ENCODE measurements around the gene SATB2. TPM values are rescaled to one million over a fixed set of nuclear protein-coding genes. Genes with fewer than 3 reads are reported as not detected.

Gene SATB2
- total and polyA plus RNA-seq, 10 donors: 0.39 to 3.0 (median 2.6) TPM

DNA sequence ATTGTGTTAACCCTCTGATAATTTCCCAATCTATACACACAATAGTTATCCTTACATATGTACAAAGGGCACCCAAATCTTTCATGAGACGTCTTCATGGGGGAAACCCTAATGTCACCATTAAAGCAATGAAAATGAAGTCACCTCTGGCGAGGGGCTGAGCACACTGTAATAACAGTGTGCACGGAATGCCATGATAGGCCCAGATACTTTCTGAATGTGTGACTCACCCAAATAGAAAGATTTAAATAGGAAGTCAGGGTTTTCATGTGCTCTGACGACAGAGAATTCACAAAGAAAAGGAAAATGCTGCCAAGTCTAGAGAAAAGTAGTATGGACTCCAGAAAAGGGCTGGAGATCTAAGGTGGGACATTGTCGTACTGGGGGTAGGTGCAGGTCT lies 128.3 kb downstream of the SATB2 start:
- no peak for DNase-seq
- H3K27me3 ChIP-seq (replicated peaks in 1 of 7): no peaks in the 10 kb centered on the region
- H3K27ac ChIP-seq: no peak overlapping the region
- H3K4me1 ChIP-seq: no peaks in the 10 kb centered on the region
- no peaks in the 10 kb centered on the region for H3K36me3 ChIP-seq
- intact Hi-C loops (cut with DNase I; ENCODE audit: low total_unique reads): no loop called here
- H3K9me3 ChIP-seq: no peaks in the 10 kb centered on the region
- 54 to 63% (median 58%) methylated on average over 5 of the region's 5 CpGs for WGBS, 5 donors
- TF ChIP-seq POLR2A (IDR thresholded peaks at IDR 0.05) (no peak), POLR2AphosphoS5 (IDR thresholded peaks at IDR 0.05) (no peak)
- TF ChIP-seq, protein P1, sequence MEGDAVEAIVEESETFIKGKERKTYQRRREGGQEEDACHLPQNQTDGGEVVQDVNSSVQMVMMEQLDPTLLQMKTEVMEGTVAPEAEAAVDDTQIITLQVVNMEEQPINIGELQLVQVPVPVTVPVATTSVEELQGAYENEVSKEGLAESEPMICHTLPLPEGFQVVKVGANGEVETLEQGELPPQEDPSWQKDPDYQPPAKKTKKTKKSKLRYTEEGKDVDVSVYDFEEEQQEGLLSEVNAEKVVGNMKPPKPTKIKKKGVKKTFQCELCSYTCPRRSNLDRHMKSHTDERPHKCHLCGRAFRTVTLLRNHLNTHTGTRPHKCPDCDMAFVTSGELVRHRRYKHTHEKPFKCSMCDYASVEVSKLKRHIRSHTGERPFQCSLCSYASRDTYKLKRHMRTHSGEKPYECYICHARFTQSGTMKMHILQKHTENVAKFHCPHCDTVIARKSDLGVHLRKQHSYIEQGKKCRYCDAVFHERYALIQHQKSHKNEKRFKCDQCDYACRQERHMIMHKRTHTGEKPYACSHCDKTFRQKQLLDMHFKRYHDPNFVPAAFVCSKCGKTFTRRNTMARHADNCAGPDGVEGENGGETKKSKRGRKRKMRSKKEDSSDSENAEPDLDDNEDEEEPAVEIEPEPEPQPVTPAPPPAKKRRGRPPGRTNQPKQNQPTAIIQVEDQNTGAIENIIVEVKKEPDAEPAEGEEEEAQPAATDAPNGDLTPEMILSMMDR (IDR thresholded peaks at IDR 0.05 in 8 of 11, conservative IDR thresholded peaks at IDR 0.05 in 3 of 11): no peak
- no peak overlapping the region for H3K4me3 ChIP-seq

DNA sequence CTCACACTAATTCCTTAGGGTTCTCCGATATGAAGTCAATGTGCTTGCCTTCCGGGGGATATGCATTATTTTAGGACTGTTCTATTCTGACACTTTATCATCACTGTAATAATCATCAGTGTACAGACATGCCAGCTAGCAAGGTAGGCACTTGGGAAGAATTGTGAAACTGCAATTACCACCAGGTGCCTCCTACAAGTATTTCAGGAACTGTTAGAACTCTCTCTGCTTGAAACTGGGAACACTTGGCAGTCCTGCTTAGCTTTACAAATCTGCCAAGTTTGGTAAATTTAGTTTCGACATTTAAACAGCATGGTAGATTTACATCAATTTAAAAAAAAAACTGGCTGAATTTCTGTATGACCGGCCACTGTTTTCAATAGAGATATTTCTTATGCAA lies 128.7 kb downstream of the SATB2 start:
- WGBS, 5 donors: 93 to 98% (median 94%) methylated on average over 4 of the region's 4 CpGs
- Histone ChIP-seq H3K36me3 (no peaks in the 10 kb centered on the region), H3K9me3 (no peaks in the 10 kb centered on the region), H3K4me3 (no peak overlapping the region), H3K4me1 (no peaks in the 10 kb centered on the region), H3K27me3 (replicated peaks in 1 of 7) (no peaks in the 10 kb centered on the region), H3K27ac (no peak overlapping the region)
- no peak for TF ChIP-seq POLR2A (IDR thresholded peaks at IDR 0.05)
- no peak for DNase-seq
- intact Hi-C loops (cut with DNase I; ENCODE audit: low total_unique reads): no loop called here

DNA sequence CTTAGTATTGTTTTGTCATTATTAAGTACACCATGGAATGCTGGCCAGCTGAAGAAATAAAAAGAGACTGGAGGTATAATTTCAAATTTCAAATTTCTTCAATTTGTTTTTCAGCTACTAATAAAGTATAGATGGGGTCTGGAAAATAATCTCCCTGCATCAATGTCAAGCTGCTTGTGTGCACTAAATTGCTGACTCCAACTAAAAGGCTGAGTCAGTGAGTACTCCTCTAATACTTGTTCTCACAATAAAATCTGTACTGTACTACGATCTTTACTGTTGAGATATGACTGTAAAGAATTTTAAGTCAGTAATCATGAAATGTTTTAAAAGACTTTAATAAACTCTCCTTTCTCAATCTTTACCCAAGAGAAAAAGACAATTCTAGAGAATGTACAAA lies 131.9 kb downstream of the SATB2 start:
- no peaks in the 10 kb centered on the region for H3K4me1 ChIP-seq
- DNase-seq: no peak
- WGBS, 5 donors: 74 to 92% (median 88%) methylated on average over 1 of the region's 1 CpG
- H3K9me3 ChIP-seq: no peaks in the 10 kb centered on the region
- no peaks in the 10 kb centered on the region for H3K27me3 ChIP-seq (replicated peaks in 1 of 7)
- intact Hi-C loops (cut with DNase I; ENCODE audit: low total_unique reads): no loop called here
- no peak overlapping the region for H3K4me3 ChIP-seq
- no peak for TF ChIP-seq POLR2A (IDR thresholded peaks at IDR 0.05)
- no peaks in the 10 kb centered on the region for H3K36me3 ChIP-seq
- no peak overlapping the region for H3K27ac ChIP-seq

DNA sequence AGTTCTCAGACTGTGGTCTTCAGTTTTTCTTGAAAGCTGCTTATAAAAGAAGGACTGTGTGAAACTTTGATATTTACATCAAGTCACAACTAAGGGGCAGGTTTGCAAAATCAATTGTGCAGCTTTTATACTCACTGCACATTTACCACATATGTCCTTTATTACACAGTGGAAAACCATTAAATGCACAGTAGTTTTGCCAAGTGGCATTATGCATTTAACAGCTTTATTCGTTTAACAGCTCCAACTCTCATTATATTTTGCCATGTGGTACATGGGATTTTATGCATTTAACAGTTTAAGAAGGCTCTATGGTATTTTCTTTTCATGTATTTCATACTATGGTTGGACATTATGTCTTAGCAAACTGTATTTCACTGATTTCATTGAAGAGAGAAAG lies 135.6 kb downstream of the SATB2 start:
- intact Hi-C loops (cut with DNase I; ENCODE audit: low total_unique reads): no loop called here
- Histone ChIP-seq H3K4me3 (no peak overlapping the region), H3K27me3 (replicated peaks in 1 of 7) (no peaks in the 10 kb centered on the region), H3K4me1 (no peaks in the 10 kb centered on the region), H3K27ac (no peak overlapping the region), H3K9me3 (no peaks in the 10 kb centered on the region), H3K36me3 (no peaks in the 10 kb centered on the region)
- 64 to 85% (median 67%) methylated on average over 1 of the region's 1 CpG for WGBS, 5 donors
- TF ChIP-seq POLR2A (IDR thresholded peaks at IDR 0.05) (no peak), POLR2AphosphoS5 (IDR thresholded peaks at IDR 0.05) (no peak)
- TF ChIP-seq, protein P1 (IDR thresholded peaks at IDR 0.05 in 8 of 11, conservative IDR thresholded peaks at IDR 0.05 in 3 of 11): no peak
- DNase-seq: no peak

DNA sequence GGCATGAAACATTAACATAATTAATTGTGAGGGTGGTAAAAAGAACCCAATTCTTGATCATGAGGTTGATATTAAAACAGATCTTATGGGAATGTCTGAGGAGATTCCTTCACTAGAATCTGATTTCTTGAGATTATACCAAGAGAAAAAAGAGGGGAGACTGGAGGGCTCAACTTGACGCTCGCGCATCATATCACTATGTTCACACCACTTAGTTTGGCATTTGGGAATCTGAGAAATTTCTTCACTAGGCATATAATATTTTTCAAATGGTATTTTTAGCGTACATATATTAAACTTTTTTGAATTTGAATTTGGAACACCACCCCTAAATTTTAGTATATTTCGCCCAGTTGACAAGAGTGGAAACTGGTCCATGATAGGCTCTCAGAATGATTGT lies 140.1 kb downstream of the SATB2 start:
- H3K27me3 ChIP-seq (replicated peaks in 1 of 7): no peaks in the 10 kb centered on the region
- no peaks in the 10 kb centered on the region for H3K36me3 ChIP-seq
- H3K9me3 ChIP-seq: no peaks in the 10 kb centered on the region
- H3K4me3 ChIP-seq: no peak overlapping the region
- WGBS, 5 donors: 89 to 97% (median 96%) methylated on average over 5 of the region's 5 CpGs
- intact Hi-C loops (cut with DNase I; ENCODE audit: low total_unique reads): no loop called here
- DNase-seq: no peak
- H3K27ac ChIP-seq: no peak overlapping the region
- TF ChIP-seq POLR2A (IDR thresholded peaks at IDR 0.05) (no peak), POLR2AphosphoS5 (IDR thresholded peaks at IDR 0.05) (no peak)
- TF ChIP-seq, protein P1 (IDR thresholded peaks at IDR 0.05 in 8 of 11, conservative IDR thresholded peaks at IDR 0.05 in 3 of 11): no peak
- no peaks in the 10 kb centered on the region for H3K4me1 ChIP-seq

Data from spleen (tissue), 11 donors.